Epidermal melanocyte (primary cell): ENCODE results near the gene ACTR3.

Experiments
- DNase-seq: peaks from one replicate; pipeline ENCODE4 v3.0.0; 2011; ENCODE audit warnings: low spot score; ENCODE audit not compliant: insufficient read length

ACTR3 gene

GRCh38 chr2:113965644-113966043, 75.8 kb downstream of the ACTR3 start:
- DNase-seq, result no peak

GRCh38 chr2:113966171-113966570, 76.3 kb downstream of the ACTR3 start:
- no peak for DNase-seq

- DNase-seq, result no peak
Measured at GRCh38 chr2:113966832-113967231, 76.9 kb downstream of the ACTR3 start.

- DNase-seq, result no peak
Measured at GRCh38 chr2:113967272-113967671, 77.4 kb downstream of the ACTR3 start.

GRCh38 chr2:113972766-113973165, 82.9 kb downstream of the ACTR3 start:
- DNase-seq, result no peak

- no peak for DNase-seq
Measured at GRCh38 chr2:113973810-113974209, 83.9 kb downstream of the ACTR3 start.

GRCh38 chr2:113974727-113975126, 84.8 kb downstream of the ACTR3 start:
- DNase-seq, result no peak

- no peak for DNase-seq
Measured at GRCh38 chr2:113976277-113976928, 86.5 kb downstream of the ACTR3 start.

- no peak for DNase-seq
Measured at GRCh38 chr2:113977060-113977659, 87.3 kb downstream of the ACTR3 start.

- peak; percentile 33 for DNase-seq
Measured at GRCh38 chr2:113977660-113978523, 88.0 kb downstream of the ACTR3 start.

- DNase-seq, result no peak
Measured at GRCh38 chr2:113978524-113979190, 88.8 kb downstream of the ACTR3 start.

- DNase-seq, result no peak
Measured at GRCh38 chr2:113979191-113980128, 89.6 kb downstream of the ACTR3 start.

GRCh38 chr2:113980946-113981345, 91.1 kb downstream of the ACTR3 start:
- DNase-seq, result no peak

GRCh38 chr2:113981404-113982134, 91.7 kb downstream of the ACTR3 start:
- no peak for DNase-seq

GRCh38 chr2:113985554-113986397, 95.9 kb downstream of the ACTR3 start:
- DNase-seq, result no peak

- DNase-seq, result no peak
Measured at GRCh38 chr2:113986762-113987290, 96.9 kb downstream of the ACTR3 start.

- DNase-seq, result no peak
Measured at GRCh38 chr2:113992090-113992489, 102.2 kb downstream of the ACTR3 start.

GRCh38 chr2:113996671-113997594, 107.0 kb downstream of the ACTR3 start:
- no peak for DNase-seq
